ENCODE results near the gene DIDO1. TPM values are rescaled to one million over a fixed set of nuclear protein-coding genes. Genes with fewer than 3 reads are reported as not detected.

DIDO1 gene
- total RNA-seq, 1 experiment from 2014 or later = 85.9 TPM

GRCh38 chr20:62864207-62864606 lies 62.1 kb downstream of the DIDO1 start:
- H2BK15ac ChIP-seq (ENCODE audit: low read depth, low read length) = no peak overlapping the region
- no peak overlapping the region for H2AFZ ChIP-seq (ENCODE audit: low read length)
- Mint-ChIP-seq H3K9me3 (peaks cover 6 to 9% of the 10 kb centered on the region in 2 experiments), H3K4me1 (peaks cover 17 to 26% of the 10 kb centered on the region in 2 experiments), H3K4me3 (no peak overlapping the region), H3K27ac (no peak overlapping the region), H3K36me3 (ENCODE audit: insufficient read depth in 1 of 3, low read depth in 3 of 3) (peaks cover under 1 to 3% (median 2%) of the 10 kb centered on the region in 3 experiments; a peak in 3 of 7 replicates), H3K27me3 (ENCODE audit: low read depth) (peaks cover 12% of the 10 kb centered on the region)
- TF ChIP-seq, protein P1, sequence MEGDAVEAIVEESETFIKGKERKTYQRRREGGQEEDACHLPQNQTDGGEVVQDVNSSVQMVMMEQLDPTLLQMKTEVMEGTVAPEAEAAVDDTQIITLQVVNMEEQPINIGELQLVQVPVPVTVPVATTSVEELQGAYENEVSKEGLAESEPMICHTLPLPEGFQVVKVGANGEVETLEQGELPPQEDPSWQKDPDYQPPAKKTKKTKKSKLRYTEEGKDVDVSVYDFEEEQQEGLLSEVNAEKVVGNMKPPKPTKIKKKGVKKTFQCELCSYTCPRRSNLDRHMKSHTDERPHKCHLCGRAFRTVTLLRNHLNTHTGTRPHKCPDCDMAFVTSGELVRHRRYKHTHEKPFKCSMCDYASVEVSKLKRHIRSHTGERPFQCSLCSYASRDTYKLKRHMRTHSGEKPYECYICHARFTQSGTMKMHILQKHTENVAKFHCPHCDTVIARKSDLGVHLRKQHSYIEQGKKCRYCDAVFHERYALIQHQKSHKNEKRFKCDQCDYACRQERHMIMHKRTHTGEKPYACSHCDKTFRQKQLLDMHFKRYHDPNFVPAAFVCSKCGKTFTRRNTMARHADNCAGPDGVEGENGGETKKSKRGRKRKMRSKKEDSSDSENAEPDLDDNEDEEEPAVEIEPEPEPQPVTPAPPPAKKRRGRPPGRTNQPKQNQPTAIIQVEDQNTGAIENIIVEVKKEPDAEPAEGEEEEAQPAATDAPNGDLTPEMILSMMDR (conservative IDR thresholded peaks at IDR 0.05) = no peak
- H3K79me2 ChIP-seq (ENCODE audit: insufficient read depth, low read length) = no peaks in the 10 kb centered on the region
- H2BK120ac ChIP-seq (ENCODE audit: low read depth, low read length, poor library complexity, severe bottlenecking) = no peak overlapping the region
- H4K20me1 ChIP-seq (ENCODE audit: control insufficient read depth, insufficient read depth, insufficient read length) = peaks cover 2% of the 10 kb centered on the region
- H2BK20ac ChIP-seq (ENCODE audit: low read depth, low read length, poor library complexity, severe bottlenecking) = no peak overlapping the region
- no peak overlapping the region for H3K56ac ChIP-seq (ENCODE audit: insufficient read length, low read depth, low read length)
- no peaks in the 10 kb centered on the region; the same call in 1 of the 2 replicates for H3K4me1 ChIP-seq (ENCODE audit: insufficient read depth, low read length)
- no peak overlapping the region for H3K4me2 ChIP-seq (ENCODE audit: insufficient read depth, insufficient read length, low read length)
- H3K27ac ChIP-seq (ENCODE audit: insufficient read length, low read depth, low read length) = no peak overlapping the region
- no peak overlapping the region for H3K18ac ChIP-seq (ENCODE audit: insufficient read length, low read depth, low read length)
- no peak overlapping the region for H4K5ac ChIP-seq (ENCODE audit: insufficient read length, low read depth, low read length)
- no peak overlapping the region for H3K14ac ChIP-seq (ENCODE audit: insufficient read depth, low read length)
- peaks cover 3% of the 10 kb centered on the region for H3K23me2 ChIP-seq (ENCODE audit: insufficient read length, low read depth, low read length, poor library complexity, severe bottlenecking)
- H2BK5ac ChIP-seq (ENCODE audit: insufficient read length, low read length) = no peak overlapping the region
- no peak overlapping the region for H2BK12ac ChIP-seq (ENCODE audit: insufficient read length, low read depth, low read length)
- no peak overlapping the region for H3K23ac ChIP-seq (ENCODE audit: insufficient read length, low read depth, low read length)
- no peak overlapping the region for H3T11ph ChIP-seq (ENCODE audit: low read length)
- H2AK5ac ChIP-seq (ENCODE audit: insufficient read length, low read length) = no peak overlapping the region
- no peaks in the 10 kb centered on the region for H3K79me1 ChIP-seq (ENCODE audit: insufficient read depth, low read depth, low read length, poor library complexity, severe bottlenecking)
- no peaks in the 10 kb centered on the region for H3K9me3 ChIP-seq (ENCODE audit: control insufficient read depth, low read depth, low read length)
- no peak overlapping the region for H3K4ac ChIP-seq (ENCODE audit: low read depth, low read length)
- no peaks in the 10 kb centered on the region for H3K27me3 ChIP-seq (ENCODE audit: insufficient read depth, low read length)
- DNase-seq = no peak
- H3K9ac ChIP-seq (ENCODE audit: extremely low read depth, insufficient read length, low read length) = no peak overlapping the region
- no CpG with 5 or more reads among the region's 7 CpGs for WGBS (ENCODE audit: extremely low coverage, insufficient read length, low lambda C conversion rate)
- H4K8ac ChIP-seq (replicated peaks; ENCODE audit: insufficient read length, low read depth, low read length) = no peak overlapping the region
- no peak overlapping the region for H4K91ac ChIP-seq (ENCODE audit: insufficient read length, low read depth, low read length)
